GM20000 (cell line): ENCODE results near the gene TNRC18.
"Not testable (repeated sequence)": the region's sequence is repeated elsewhere in the genome, so short reads cannot be mapped to it uniquely, and the experiment has no call there.

Experiments
- DNase-seq: peaks from one replicate; pipeline ENCODE4 v3.0.0; 2012; ENCODE audit warnings: low spot score
- TF ChIP-seq, protein P1 (sequence below): IDR thresholded peaks from 2 replicates; pipeline ENCODE4 v1.5.1; 2012; ENCODE audit warnings: mild to moderate bottlenecking, control low read depth; ENCODE audit errors: extremely low read depth, missing control alignments

The TNRC18 gene

DNA sequence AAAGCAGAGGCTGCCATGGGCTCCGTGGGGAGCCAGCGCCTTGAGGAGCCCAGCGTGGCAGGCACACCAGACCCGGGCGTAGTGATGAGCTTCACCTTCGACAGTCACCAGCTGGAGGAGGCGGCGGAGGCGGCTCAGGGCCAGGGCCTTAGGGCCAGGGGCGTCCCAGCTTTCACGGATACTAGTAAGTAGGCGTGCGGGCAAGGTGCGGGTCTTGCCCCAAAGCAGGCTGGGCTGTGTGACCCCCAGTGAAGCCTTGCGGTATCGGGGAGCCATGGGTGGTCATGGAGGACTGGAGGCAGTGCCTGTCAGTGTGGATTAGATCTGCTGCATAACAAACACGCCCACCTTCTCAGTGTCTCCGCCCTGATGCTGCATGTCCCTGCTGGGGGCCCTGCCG is 135.8 kb downstream of the TNRC18 start:
- no peak for DNase-seq
- TF ChIP-seq, protein P1, sequence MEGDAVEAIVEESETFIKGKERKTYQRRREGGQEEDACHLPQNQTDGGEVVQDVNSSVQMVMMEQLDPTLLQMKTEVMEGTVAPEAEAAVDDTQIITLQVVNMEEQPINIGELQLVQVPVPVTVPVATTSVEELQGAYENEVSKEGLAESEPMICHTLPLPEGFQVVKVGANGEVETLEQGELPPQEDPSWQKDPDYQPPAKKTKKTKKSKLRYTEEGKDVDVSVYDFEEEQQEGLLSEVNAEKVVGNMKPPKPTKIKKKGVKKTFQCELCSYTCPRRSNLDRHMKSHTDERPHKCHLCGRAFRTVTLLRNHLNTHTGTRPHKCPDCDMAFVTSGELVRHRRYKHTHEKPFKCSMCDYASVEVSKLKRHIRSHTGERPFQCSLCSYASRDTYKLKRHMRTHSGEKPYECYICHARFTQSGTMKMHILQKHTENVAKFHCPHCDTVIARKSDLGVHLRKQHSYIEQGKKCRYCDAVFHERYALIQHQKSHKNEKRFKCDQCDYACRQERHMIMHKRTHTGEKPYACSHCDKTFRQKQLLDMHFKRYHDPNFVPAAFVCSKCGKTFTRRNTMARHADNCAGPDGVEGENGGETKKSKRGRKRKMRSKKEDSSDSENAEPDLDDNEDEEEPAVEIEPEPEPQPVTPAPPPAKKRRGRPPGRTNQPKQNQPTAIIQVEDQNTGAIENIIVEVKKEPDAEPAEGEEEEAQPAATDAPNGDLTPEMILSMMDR = no peak

DNA sequence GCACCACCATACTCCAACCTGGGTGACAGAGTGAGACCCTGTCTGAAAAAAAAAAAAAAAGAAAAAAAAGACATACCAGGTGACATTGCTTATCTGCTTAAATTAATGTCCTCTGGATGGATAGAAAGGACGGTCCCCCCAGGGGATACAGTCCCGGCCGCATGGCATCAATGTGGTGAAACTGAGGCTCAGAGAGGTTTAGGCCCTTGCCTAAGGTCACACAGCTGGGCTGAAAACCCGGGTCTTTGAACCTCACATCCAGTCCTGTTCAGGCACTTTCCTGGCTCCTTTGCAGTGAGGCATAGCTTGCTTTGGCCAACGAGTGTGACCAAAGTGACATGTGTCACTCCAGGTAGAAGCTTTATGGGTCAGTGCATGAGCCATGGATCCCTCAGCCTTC is 136.3 kb downstream of the TNRC18 start:
- not testable (repeated sequence) for DNase-seq

DNA sequence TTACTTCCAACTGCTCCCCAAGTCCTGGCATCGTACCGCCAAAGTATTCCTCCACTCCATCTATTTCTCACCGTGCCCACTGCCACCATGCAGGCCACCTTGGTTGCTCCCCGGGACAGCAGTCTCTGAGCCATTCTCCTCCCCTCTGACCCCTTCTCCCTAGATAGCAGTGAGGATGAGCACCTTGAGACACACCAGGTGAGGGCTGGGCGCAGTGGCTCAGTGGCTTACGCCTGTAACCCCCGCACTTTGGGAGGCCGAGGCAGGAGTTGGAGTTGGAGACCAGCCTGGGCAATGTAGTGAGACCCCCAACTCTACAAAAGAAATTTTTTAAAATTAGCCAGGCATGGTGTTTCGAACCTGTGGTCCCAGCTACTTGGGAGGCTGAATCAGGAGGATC is 136.7 kb downstream of the TNRC18 start:
- TF ChIP-seq, protein P1 = no peak

DNA sequence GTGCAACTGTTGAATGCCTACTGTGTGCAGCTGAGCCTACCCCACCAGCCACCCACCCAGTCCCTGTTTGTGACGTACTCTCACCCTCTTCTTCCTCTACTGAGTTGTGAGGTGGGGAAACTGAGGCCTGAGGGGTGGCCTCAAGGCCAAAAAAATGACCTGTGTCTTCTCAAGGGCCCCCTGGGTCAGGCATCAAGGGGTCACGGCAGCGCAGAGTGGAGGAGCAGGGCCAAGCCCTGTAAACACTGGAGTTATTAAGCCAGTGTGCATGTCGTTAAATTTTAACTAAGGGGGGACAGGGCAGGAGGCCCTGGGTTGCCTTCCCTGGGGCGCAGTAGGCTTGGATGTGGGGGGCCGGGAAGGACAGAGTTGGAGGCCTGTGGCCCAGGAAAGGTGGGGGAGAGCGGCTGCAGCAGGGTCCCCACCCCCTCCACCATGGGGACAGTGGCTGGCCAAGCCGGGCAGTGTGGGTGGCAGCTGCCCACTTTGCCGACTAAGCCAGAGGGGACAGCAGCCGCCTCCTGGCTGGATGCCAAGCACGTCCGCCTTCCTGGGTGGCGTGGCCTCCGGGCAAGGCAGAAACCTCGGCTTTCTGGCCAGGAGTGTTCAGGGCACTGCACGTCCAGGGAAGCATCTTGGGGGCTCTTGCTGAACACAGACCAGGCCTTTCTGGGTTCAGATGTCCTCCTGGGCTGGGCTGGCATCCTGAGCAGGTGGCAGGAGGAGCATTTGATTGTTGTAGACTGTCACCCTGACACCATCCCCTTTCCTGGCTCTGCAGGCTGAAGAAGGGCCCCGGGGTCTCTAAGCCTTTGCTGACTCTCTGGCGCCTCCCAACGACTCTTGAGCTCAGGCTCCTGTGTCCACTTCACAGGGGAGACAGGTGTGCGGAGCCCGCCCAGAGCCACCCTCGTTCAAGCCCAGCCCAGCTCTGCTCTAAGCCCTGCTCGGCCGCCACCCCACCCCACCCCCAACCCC is 139.0 kb downstream of the TNRC18 start:
- peak; percentile 79 for DNase-seq
- TF ChIP-seq, protein P1 = peak; percentile 31

More for the DNA sequence above, 136.7 kb downstream of the TNRC18 start:
- DNase-seq = no peak

GRCh38 chr7:5283421-5284303 is 140.0 kb downstream of the TNRC18 start:
- DNase-seq = no peak
- TF ChIP-seq, protein P1 = no peak

DNA sequence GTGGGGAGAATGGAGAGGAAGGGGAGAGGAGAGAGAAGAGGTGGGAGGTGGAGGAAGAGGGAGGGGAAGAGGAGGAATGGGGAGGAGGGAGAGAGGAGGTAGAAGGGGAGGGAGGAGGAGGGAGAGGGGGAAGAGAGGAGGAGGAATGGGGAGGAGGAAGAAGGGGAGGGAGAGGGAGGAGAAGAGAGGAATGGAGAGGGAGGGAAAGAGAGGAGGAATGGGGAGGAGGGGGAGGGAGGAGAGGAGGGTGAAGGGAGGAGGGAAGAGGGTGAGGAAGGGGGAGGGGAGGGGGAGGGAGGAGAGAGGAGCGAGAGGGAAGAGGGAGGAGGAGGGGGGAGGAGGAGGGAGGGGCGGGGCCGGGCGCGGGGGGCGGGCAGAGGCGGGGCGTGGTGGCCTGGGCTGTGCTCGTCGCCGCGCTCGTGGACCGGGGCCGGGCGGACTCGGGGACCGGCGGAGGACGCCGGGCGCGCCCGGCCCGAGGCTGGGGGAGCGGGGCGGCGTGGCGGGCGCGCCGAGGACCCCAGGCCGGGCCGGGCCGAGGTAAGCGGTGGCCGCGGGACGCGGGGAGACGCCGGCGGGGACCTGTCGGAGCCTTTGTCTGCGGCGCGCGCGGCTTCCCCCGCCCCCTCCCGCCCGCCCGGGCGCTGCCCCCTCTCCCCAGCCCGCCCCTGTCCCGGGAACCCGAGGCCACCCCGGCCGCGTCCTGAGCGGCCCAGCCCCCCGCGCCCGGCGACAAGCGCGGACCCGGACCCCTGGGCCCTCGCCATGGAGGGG is 140.9 kb downstream of the TNRC18 start, which contains the start of gene SLC29A4:
SLC29A4 (plus strand) TSS at position 401 of the 774 bp plus-strand sequence. CDS start 4,874 bp downstream, outside the sequence.
- TF ChIP-seq, protein P1 = no peak
- peak; percentile 75 for DNase-seq

GRCh38 chr7:5281598-5282500 is 141.8 kb downstream of the TNRC18 start:
- not testable (repeated sequence) for DNase-seq
